ENCODE data around the gene TRIM17.

Gene TRIM17

GRCh38 chr1:228369608-228370438 lies 46.8 kb downstream of the TRIM17 start:
- H3K9ac ChIP-seq (ENCODE audit: low read depth, low read length): no peak overlapping the region
- H2AFZ ChIP-seq (ENCODE audit: low read depth, low read length): no peak overlapping the region
- no peaks in the 10 kb centered on the region for H3K9me3 ChIP-seq (ENCODE audit: insufficient read depth, low read length, severe bottlenecking)
- no peak overlapping the region for H3K4me3 ChIP-seq (ENCODE audit: low read depth in 1 of 2, low read length in 2 of 2)
- DNase-seq (no peak), ATAC-seq (ENCODE audit: insufficient read depth, low read depth) (no peak; the same call in 2 of the 3 replicates)
- no peak for TF ChIP-seq EZH2 (IDR thresholded peaks at IDR 0.05; ENCODE audit: borderline replicate concordance, low read depth, low read length, severe bottlenecking)
- TF ChIP-seq CTCF (IDR thresholded peaks at IDR 0.05; ENCODE audit: borderline replicate concordance, extremely low read depth, low read length, poor library complexity, severe bottlenecking): no peak
- no peaks in the 10 kb centered on the region for H3K27me3 ChIP-seq (ENCODE audit: insufficient read depth, low read length, poor library complexity)
- no peak overlapping the region for H3K27ac ChIP-seq (ENCODE audit: low read length)
- H3K4me2 ChIP-seq (ENCODE audit: insufficient read depth, low read length): no peak overlapping the region
- H3K79me2 ChIP-seq (ENCODE audit: insufficient read depth, low read length): no peaks in the 10 kb centered on the region
- H3K4me1 ChIP-seq (ENCODE audit: insufficient read depth, low read length): no peaks in the 10 kb centered on the region
- H4K20me1 ChIP-seq (ENCODE audit: insufficient read depth, low read length): no peaks in the 10 kb centered on the region
- H3K36me3 ChIP-seq (ENCODE audit: insufficient read depth, low read length): no peaks in the 10 kb centered on the region

DNA sequence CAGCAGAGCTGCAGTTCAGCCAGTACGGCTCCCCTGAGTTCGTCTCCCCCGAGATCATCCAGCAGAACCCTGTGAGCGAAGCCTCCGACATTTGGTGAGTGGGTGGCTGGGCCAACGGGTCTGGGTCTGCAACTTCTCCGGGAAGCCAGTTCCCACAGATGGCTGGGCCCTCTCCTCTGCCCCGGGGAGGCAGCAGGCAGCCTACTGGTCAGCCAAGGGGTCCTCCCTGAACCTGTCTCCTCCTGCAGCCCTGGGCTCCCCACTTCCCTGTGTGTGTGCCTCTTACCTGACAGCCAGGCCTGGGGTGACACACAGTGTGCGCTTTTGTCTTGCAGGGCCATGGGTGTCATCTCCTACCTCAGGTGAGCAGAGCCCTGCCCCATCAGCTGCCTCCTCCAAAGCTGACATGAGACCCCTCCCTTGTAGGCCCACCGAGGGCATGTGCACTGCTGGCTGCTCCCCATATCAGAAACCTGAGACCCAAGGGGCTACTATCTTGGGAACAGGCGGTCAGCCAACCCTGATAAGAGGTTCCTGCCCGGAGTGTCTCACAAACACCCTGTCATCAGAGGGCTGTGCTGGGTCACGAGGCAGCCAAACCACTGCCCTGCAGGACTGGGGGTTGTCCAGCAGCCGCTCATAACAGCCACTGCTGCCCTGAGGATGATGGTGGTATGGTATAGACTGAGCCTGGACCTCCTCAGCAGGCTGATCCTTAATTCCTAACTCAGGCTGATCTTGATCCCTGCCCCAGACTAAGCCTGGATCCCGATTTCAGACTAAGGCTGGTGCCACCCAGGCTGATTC lies 47.7 kb downstream of the TRIM17 start:
- no peaks in the 10 kb centered on the region for H3K36me3 ChIP-seq (ENCODE audit: insufficient read depth, low read length)
- H3K4me1 ChIP-seq (ENCODE audit: insufficient read depth, low read length): no peaks in the 10 kb centered on the region
- TF ChIP-seq EZH2 (IDR thresholded peaks at IDR 0.05; ENCODE audit: borderline replicate concordance, low read depth, low read length, severe bottlenecking): no peak
- no peak for TF ChIP-seq CTCF (IDR thresholded peaks at IDR 0.05; ENCODE audit: borderline replicate concordance, extremely low read depth, low read length, poor library complexity, severe bottlenecking)
- H3K4me3 ChIP-seq (ENCODE audit: low read depth in 1 of 2, low read length in 2 of 2): no peak overlapping the region
- no peaks in the 10 kb centered on the region for H3K9me3 ChIP-seq (ENCODE audit: insufficient read depth, low read length, severe bottlenecking)
- DNase-seq (no peak), ATAC-seq (ENCODE audit: insufficient read depth, low read depth) (no peak)
- H3K27ac ChIP-seq (ENCODE audit: low read length): no peak overlapping the region
- no peaks in the 10 kb centered on the region for H3K79me2 ChIP-seq (ENCODE audit: insufficient read depth, low read length)
- H3K4me2 ChIP-seq (ENCODE audit: insufficient read depth, low read length): no peak overlapping the region
- no peak overlapping the region for H3K9ac ChIP-seq (ENCODE audit: low read depth, low read length)
- no peaks in the 10 kb centered on the region for H4K20me1 ChIP-seq (ENCODE audit: insufficient read depth, low read length)
- no peaks in the 10 kb centered on the region for H3K27me3 ChIP-seq (ENCODE audit: insufficient read depth, low read length, poor library complexity)
- H2AFZ ChIP-seq (ENCODE audit: low read depth, low read length): no peak overlapping the region

GRCh38 chr1:228367798-228368791 lies 48.6 kb downstream of the TRIM17 start:
- Histone ChIP-seq H3K9ac (ENCODE audit: low read depth, low read length) (no peak overlapping the region), H3K79me2 (ENCODE audit: insufficient read depth, low read length) (no peaks in the 10 kb centered on the region), H3K36me3 (ENCODE audit: insufficient read depth, low read length) (no peaks in the 10 kb centered on the region), H3K27ac (ENCODE audit: low read length) (no peak overlapping the region), H2AFZ (ENCODE audit: low read depth, low read length) (no peak overlapping the region), H3K27me3 (ENCODE audit: insufficient read depth, low read length, poor library complexity) (no peaks in the 10 kb centered on the region), H3K4me1 (ENCODE audit: insufficient read depth, low read length) (no peaks in the 10 kb centered on the region), H4K20me1 (ENCODE audit: insufficient read depth, low read length) (no peaks in the 10 kb centered on the region), H3K4me3 (ENCODE audit: low read depth in 1 of 2, low read length in 2 of 2) (no peak overlapping the region), H3K9me3 (ENCODE audit: insufficient read depth, low read length, severe bottlenecking) (no peaks in the 10 kb centered on the region), H3K4me2 (ENCODE audit: insufficient read depth, low read length) (no peak overlapping the region)
- TF ChIP-seq CTCF (IDR thresholded peaks at IDR 0.05; ENCODE audit: borderline replicate concordance, extremely low read depth, low read length, poor library complexity, severe bottlenecking): no peak
- no peak for TF ChIP-seq EZH2 (IDR thresholded peaks at IDR 0.05; ENCODE audit: borderline replicate concordance, low read depth, low read length, severe bottlenecking)
- DNase-seq (no peak), ATAC-seq (ENCODE audit: insufficient read depth, low read depth) (no peak)
